ENCODE measurements around the gene HM13. TPM values are rescaled to one million over a fixed set of nuclear protein-coding genes. Genes with fewer than 3 reads are reported as not detected.

The HM13 gene
- total and polyA plus RNA-seq, 9 of the 15 experiments (the other 6 are each of a cell fraction or from before 2014, with no cell fraction given) = 7.7 to 136 (median 74.5) TPM

- TF ChIP-seq SMARCB1 (IDR thresholded peaks at IDR 0.05; ENCODE audit: insufficient read length, low read depth) = no peak
- TF ChIP-seq CREBBP (IDR thresholded peaks at IDR 0.05; ENCODE audit: low read depth, low read length) = no peak
- TF ChIP-seq POLR2AphosphoS2 (IDR thresholded peaks at IDR 0.05; ENCODE audit: low read length) = peak; percentile 98
- TF ChIP-seq SRSF1 (IDR thresholded peaks at IDR 0.05; ENCODE audit: low read depth, low read length) = no peak
- TF ChIP-seq HCFC1 (IDR thresholded peaks at IDR 0.05; ENCODE audit: low read depth, low read length) = peak; percentile 43; the same call in 1 of the 2 replicates
- peak; percentile 20; the same call in 1 of the 2 replicates for TF ChIP-seq MTA2 (IDR thresholded peaks at IDR 0.05; ENCODE audit: low read depth)
- TF ChIP-seq, protein P1, sequence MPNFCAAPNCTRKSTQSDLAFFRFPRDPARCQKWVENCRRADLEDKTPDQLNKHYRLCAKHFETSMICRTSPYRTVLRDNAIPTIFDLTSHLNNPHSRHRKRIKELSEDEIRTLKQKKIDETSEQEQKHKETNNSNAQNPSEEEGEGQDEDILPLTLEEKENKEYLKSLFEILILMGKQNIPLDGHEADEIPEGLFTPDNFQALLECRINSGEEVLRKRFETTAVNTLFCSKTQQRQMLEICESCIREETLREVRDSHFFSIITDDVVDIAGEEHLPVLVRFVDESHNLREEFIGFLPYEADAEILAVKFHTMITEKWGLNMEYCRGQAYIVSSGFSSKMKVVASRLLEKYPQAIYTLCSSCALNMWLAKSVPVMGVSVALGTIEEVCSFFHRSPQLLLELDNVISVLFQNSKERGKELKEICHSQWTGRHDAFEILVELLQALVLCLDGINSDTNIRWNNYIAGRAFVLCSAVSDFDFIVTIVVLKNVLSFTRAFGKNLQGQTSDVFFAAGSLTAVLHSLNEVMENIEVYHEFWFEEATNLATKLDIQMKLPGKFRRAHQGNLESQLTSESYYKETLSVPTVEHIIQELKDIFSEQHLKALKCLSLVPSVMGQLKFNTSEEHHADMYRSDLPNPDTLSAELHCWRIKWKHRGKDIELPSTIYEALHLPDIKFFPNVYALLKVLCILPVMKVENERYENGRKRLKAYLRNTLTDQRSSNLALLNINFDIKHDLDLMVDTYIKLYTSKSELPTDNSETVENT (CRISPR knock-in tag; IDR thresholded peaks at IDR 0.05) = peak; percentile 34
- no peak for TF ChIP-seq PRPF4 (IDR thresholded peaks at IDR 0.05; ENCODE audit: insufficient read depth, low read depth, low read length, poor library complexity, severe bottlenecking)
- TF ChIP-seq CBX5 (IDR thresholded peaks at IDR 0.05; ENCODE audit: borderline replicate concordance, low read depth) = no peak
- peak; percentile 70 to 85; a peak in 3 of 4 replicates for TF ChIP-seq MAZ (CRISPR knock-in tag; conservative IDR thresholded peaks at IDR 0.05 in 1 of 2, IDR thresholded peaks at IDR 0.05 in 1 of 2)
- TF ChIP-seq RCOR1 (IDR thresholded peaks at IDR 0.05; ENCODE audit: borderline replicate concordance in 1 of 2, low read depth in 2 of 2, low read length in 2 of 2) = no peak; a peak in 2 of 4 replicates
- TF ChIP-seq, protein P2, sequence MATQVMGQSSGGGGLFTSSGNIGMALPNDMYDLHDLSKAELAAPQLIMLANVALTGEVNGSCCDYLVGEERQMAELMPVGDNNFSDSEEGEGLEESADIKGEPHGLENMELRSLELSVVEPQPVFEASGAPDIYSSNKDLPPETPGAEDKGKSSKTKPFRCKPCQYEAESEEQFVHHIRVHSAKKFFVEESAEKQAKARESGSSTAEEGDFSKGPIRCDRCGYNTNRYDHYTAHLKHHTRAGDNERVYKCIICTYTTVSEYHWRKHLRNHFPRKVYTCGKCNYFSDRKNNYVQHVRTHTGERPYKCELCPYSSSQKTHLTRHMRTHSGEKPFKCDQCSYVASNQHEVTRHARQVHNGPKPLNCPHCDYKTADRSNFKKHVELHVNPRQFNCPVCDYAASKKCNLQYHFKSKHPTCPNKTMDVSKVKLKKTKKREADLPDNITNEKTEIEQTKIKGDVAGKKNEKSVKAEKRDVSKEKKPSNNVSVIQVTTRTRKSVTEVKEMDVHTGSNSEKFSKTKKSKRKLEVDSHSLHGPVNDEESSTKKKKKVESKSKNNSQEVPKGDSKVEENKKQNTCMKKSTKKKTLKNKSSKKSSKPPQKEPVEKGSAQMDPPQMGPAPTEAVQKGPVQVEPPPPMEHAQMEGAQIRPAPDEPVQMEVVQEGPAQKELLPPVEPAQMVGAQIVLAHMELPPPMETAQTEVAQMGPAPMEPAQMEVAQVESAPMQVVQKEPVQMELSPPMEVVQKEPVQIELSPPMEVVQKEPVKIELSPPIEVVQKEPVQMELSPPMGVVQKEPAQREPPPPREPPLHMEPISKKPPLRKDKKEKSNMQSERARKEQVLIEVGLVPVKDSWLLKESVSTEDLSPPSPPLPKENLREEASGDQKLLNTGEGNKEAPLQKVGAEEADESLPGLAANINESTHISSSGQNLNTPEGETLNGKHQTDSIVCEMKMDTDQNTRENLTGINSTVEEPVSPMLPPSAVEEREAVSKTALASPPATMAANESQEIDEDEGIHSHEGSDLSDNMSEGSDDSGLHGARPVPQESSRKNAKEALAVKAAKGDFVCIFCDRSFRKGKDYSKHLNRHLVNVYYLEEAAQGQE (IDR thresholded peaks at IDR 0.05; ENCODE audit: borderline replicate concordance) = no peak
- TF ChIP-seq, protein P2 (CRISPR knock-in tag; IDR thresholded peaks at IDR 0.05; ENCODE audit: low read depth) = 0 out of 2 replicates have a peak, but pooled peaks have one; percentile 38
- TF ChIP-seq, protein P3, sequence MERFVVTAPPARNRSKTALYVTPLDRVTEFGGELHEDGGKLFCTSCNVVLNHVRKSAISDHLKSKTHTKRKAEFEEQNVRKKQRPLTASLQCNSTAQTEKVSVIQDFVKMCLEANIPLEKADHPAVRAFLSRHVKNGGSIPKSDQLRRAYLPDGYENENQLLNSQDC (CRISPR knock-in tag; IDR thresholded peaks at IDR 0.05) = peak; percentile 52; the same call in 1 of the 2 replicates
- TF ChIP-seq ZNF766 (CRISPR knock-in tag; conservative IDR thresholded peaks at IDR 0.05) = 0 out of 2 replicates have a peak, but pooled peaks have one; percentile 23
- TF ChIP-seq POLR2A (conservative IDR thresholded peaks at IDR 0.05) = peak; percentile 100
- peak; percentile 95; the same call in 1 of the 2 replicates for TF ChIP-seq ZC3H4 (CRISPR knock-in tag; IDR thresholded peaks at IDR 0.05; ENCODE audit: borderline replicate concordance)
Observed at GRCh38 chr20:31605031-31605901, 91.0 kb downstream of the HM13 start, which contains the start of gene ID1 (continued).
